Iris pigment epithelial cell (primary cell): ENCODE results near the gene LNX1.
A peak's percentile ranks its signal among the peaks of the same experiment; 100 is the strongest.

Experiments used
- DNase-seq: peaks from one replicate; pipeline ENCODE4 v3.0.0-alpha.2; 2011; ENCODE audit warnings: low read depth

LNX1 gene

DNA sequence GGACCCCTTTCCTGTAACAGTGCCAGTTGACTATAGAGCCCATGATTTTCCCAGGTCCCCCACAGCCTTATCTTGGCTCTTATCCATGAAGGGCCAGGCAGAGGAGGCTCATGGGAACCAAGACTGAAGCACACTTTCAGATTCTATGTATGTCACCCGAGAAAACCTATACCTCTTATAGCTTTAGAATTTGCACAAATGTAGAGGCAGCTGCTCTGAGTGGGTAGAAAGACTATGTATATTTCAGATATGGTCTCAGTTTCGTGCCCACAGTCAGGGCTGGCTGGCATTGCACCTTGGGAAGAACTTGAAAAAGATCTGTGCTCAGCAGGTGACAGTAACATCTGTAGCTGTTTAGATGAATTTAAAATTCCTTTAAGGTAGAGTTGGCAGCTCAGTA, 8.3 kb upstream of the LNX1 start:
- no peak for DNase-seq

DNA sequence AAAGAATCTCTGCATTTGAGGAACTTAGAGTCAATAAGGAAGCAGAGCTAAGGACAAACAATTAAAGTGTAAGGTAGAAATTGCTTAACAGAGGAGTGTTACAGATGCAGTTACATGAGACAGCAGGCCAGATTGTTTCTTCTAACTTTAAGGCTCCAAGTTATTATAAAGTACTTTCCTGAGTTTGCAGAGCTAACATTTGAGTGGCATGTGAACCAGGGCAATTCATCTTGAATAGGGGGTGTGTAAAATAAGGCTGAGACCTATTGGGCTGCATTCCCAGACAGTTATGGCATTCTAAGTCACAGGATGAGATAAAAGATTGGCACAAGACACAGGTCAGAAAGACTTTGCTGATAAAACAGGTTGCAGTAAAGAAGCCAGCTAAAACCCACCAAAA, 7.6 kb upstream of the LNX1 start:
- no peak for DNase-seq

- no peak for DNase-seq
These were observed 7.2 kb upstream of the LNX1 start for GRCh38 chr4:53598483-53598882.

DNA sequence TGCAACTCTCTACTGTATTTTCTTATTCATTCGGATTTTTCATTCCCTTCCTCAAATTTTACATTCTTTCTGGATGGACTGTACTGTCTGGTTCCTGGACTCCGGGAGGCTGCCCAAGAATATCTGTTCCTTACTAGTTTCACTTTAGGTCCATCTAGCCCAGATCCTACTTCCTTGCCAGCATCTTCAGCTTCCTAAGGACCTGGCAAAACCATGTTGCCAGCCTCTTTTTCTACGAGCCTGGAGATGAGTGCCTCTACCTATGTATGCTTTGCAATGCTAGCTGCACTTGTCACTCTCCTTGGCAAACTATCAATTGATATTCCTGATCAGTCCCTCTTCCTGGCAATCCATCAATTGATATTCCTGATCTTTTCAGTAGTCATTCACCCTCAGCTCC, 5.6 kb upstream of the LNX1 start:
- no peak for DNase-seq

- DNase-seq, result no peak
These were observed 4.5 kb upstream of the LNX1 start for GRCh38 chr4:53595834-53596233.

- no peak for DNase-seq
These were observed 3.9 kb upstream of the LNX1 start for GRCh38 chr4:53595204-53595603.

DNA sequence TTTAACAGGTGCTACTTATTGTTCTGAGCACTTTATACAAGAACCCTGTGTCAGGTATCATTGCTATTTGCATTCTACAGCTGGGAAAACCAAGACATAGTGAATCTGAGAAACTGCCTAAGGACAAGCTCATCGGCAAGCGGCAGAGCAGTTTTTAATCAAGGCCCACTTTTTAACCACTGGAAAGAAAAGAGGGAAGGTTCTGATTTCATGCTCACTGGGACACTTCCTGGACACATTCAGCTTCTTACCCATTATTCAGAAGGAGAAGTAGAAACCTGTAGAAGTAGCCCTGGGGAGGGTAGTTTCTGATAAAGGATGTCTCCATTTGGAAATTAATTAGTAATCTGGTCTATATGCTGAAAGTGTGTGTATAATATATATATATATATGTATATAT, 2.5 kb upstream of the LNX1 start:
- no peak for DNase-seq

DNA sequence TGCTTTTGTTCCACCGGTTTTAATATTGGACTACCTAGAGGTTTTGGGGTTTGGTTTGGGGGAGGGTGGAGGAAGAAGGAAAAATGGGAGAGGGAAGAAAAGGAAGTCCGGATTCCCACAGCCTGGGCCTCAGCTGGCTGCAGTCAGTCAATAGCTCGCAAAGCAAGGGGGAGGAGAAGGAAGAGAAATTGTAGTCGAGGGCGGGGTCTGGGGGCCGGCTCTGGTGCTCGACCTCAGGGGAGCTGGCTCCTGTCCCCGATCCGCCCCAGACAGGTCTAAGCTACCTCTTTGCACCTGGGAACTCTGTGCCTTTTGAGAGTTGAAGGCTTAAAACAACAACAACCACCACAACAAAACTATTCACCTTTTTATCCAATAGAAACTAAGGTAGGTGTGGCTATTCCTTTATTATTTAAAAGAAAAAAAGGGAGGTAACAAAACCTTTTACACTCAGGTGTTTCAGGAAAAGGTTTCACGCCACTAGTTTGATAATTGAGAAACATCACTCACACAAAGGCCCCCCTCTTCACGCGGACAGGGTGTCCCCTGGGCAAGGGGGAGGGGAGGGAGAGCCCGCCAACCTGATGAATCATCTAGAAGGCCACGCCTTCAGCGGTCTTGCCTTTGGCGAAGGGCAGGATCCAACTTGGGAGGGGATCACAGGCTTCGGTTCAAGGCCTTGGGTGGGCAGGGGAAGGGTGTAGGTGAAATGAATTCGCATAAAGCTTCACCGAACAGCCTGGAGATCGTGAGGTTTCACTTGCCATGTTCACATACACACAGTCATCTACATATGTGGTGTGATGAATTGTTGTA, 1.6 kb upstream of the LNX1 start:
- no peak for DNase-seq

GRCh38 chr4:53592122-53592521, 836 bp upstream of the LNX1 start:
- no peak for DNase-seq

DNA sequence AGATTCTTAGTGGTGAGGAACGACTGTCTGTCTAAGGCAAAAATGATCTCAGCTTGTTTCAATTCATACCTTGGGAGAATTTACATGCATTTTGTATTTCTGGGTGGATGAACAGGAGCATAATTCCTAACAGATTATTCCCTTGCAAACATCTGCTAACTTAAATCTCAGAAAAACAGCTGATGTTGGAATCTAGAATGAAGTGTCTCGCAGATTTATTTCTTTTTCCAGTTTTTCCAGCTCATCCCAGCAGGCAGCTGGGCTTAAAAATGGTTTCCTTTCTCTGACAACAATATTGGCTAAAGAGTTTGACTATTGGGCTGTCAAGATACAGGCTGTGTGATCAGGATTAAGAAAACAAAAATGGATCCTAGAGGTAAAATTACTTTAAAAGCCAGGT, 1.1 kb downstream of the LNX1 start:
- DNase-seq, result no peak

- DNase-seq, result peak; percentile 46
These were observed 1.8 kb downstream of the LNX1 start for GRCh38 chr4:53589511-53589910.

- DNase-seq, result no peak
These were observed 4.2 kb downstream of the LNX1 start for GRCh38 chr4:53587135-53587534.

- DNase-seq, result peak; percentile 97
These were observed 5.0 kb downstream of the LNX1 start for GRCh38 chr4:53586121-53586816.

DNA sequence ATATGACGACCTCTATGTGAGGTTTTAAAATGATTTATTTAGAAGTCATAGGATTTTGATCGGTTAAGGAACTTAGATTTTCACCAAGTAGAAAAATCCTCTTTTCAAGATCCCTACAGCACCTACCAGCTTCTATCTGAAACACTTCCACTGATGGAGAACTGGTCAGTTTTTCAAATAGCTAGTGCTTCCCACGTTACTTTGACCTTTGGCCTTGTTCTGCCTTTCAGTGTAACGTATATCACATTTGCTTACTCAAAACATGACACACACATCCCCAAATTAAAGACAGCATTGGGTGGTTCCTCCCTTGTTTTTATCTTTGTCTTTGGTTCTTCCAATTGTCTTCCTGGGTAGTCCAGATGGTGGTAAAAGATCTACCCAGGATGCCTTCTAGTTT, 6.6 kb downstream of the LNX1 start:
- DNase-seq, result no peak

GRCh38 chr4:53583513-53583912, 7.8 kb downstream of the LNX1 start:
- no peak for DNase-seq

DNA sequence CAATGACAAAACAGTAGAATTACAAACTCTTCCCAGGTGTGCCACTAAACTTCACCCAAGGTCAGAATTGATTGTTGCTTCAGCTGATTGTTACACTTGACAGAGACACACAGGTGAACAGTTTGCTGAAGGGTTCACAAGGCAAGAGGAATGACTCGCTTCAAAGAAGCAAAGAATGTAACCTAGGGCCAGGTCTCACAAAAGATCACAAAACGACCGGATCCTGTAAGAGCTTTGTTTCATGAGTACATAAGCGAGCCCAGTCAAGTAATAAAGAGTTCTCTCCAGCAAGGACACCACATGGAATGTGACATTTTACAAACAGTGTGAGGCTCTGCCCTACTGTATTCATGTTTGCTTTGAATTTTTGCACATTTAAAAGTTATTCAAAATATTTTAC, 9.1 kb downstream of the LNX1 start:
- no peak for DNase-seq

- DNase-seq, result no peak
These were observed 11.0 kb downstream of the LNX1 start for GRCh38 chr4:53580274-53580673.

GRCh38 chr4:53579826-53580225, 11.5 kb downstream of the LNX1 start:
- DNase-seq, result no peak

DNA sequence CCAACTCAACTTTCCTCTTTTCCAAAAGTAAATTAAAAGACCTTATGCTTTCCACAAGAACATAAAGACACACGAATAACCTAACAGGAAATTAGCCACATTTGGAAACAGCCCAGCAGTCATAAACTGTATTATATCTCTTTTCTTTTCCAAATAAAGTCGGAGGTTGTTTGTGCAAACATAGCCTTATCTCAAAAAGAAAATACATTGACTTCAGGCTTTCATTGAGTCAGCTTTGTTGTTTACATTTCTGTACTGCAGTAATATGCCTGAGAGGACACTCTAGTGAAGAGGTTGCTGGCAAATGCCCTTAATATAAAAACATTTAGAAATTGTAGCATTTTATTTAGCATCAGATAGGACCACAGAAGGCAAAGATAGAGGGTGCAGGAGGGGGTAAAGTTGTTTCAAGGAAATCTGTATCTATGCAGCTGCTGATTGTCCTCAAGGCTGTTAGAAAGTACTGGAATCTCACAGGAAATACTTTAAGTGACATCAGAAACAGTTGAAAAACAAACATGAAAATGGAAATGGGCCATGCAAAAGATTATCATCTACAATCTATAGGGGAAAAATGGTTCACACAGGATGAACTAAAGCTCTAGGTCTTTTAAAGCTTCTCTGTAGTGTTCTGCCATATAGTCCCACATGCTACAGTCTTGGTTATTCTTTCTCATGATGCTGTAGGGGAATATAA, 14.5 kb downstream of the LNX1 start:
- peak; percentile 77 for DNase-seq

DNA sequence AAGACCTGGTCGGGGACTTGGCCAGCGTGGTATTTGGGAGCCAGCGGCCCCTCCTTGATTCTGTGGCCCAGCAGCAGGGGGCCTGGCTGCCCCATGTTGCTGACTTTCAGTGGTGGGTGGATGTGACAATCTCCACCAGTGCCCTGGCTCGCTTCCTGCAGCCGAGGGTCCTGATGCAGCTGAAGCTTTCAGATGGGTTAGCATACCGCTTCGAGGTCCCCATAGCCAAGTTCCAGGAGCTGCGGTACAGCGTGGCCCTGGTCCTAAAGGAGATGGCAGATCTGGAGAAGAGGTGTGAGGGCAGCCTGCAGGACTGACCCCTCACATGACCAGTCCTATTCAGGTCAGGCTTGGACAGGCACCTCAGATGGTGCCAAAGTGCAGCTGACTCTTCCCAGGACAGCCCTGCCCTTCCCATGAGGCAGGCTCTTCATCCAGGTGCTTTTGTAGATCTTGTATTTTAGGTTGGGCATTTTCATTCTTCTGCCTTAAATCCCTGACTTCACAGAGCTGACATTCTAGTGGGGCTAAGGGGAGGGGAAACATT, 15.1 kb downstream of the LNX1 start:
- DNase-seq, result no peak

DNA sequence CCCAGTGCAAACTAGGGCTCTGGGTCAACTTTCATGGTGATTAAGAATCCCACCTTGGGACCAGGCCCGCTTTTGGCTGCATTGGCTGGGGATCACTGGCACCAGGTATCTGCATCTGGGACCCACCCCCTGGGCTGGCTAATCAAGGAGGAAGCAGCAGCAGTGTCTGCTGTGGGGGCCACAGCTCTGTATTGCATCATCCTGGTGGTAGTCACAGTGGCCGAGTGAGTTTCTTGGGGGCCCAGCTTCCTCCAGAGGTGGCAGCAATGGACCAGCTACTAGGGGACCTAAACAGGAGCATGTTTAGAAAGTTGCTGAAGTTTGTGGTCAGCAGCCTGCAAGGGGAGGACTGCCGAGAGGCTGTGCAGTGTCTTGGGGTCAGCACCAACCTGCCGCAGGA, 15.7 kb downstream of the LNX1 start:
- DNase-seq, result no peak

GRCh38 chr4:53574528-53574927, 16.8 kb downstream of the LNX1 start:
- no peak for DNase-seq

GRCh38 chr4:53573696-53574095, 17.6 kb downstream of the LNX1 start:
- no peak for DNase-seq
